HepG2 (cell line): ENCODE results near the gene CELSR2. TPM values are rescaled to one million over a fixed set of nuclear protein-coding genes. Genes with fewer than 3 reads are reported as not detected.

Source experiments
- CEBPZ ChIP-seq: IDR thresholded peaks from 2 replicates; pipeline ENCODE4 v1.6.1; 2012; ENCODE audit warnings: low read length, improper control_type of control experiment
- EHMT2 ChIP-seq: fragments of 200-600 bp; sonication (generic); IDR thresholded peaks from 2 replicates; pipeline ENCODE4 v1.7.0; 2017; ENCODE audit warnings: antibody characterized with exemption, low read depth, low read length, borderline replicate concordance
- IKZF4 ChIP-seq: sonication (generic); formaldehyde crosslinking; IDR thresholded peaks from 2 replicates; pipeline ENCODE4 v1.5.1; 2020; ENCODE audit warnings: borderline replicate concordance, mild to moderate bottlenecking, low read depth, missing genetic modification reagents; ENCODE audit errors: not compliant biosample characterization
- KMT2A ChIP-seq: sonication (generic); formaldehyde crosslinking; IDR thresholded peaks from 2 replicates; pipeline ENCODE4 v1.4.0; 2020; ENCODE audit warnings: missing genetic modification reagents
- MXI1 ChIP-seq: IDR thresholded peaks from 3 replicates; pipeline ENCODE4 v1.6.1; 2012; ENCODE audit warnings: low read depth, low read length, inconsistent platforms, borderline replicate concordance
- NFE2 ChIP-seq: sonication (generic); formaldehyde crosslinking; IDR thresholded peaks from 2 replicates; pipeline ENCODE4 v1.4.0; 2020; ENCODE audit warnings: missing genetic modification reagents
- NR0B2 ChIP-seq: sonication (generic); formaldehyde crosslinking; IDR thresholded peaks from 2 replicates; pipeline ENCODE4 v1.4.0; 2020; ENCODE audit warnings: mild to moderate bottlenecking, missing genetic modification reagents
- RBFOX2 ChIP-seq: fragments of 200-400 bp; formaldehyde crosslinking; IDR thresholded peaks from 2 replicates; pipeline ENCODE4 v1.6.1; 2017; ENCODE audit warnings: low read depth, mild to moderate bottlenecking, low read length
- RXRB ChIP-seq: IDR thresholded peaks from 2 replicates; pipeline ENCODE4 v1.6.1; 2016; ENCODE audit warnings: borderline replicate concordance, missing genetic modification reagents, missing compliant biosample characterization
- SOX13 ChIP-seq, 3 experiments: fragments of 450-650 bp in 1 of 3; sonication (generic) in 1 of 3; formaldehyde crosslinking in 1 of 3; IDR thresholded peaks in 2 of 3; conservative IDR thresholded peaks in 1 of 3; 2 replicates each; pipeline versions ENCODE4 v1.5.0 to v1.6.1; 2016 to 2020; ENCODE audit warnings: antibody characterized with exemption in 1 of 3, mild to moderate bottlenecking in 1 of 3, missing compliant biosample characterization in 1 of 3, missing genetic modification reagents in 1 of 3, moderate library complexity in 1 of 3
- SYNCRIP ChIP-seq: fragments of 200-400 bp; formaldehyde crosslinking; IDR thresholded peaks from 2 replicates; pipeline ENCODE4 v1.6.1; 2018; ENCODE audit warnings: mild to moderate bottlenecking, low read depth, low read length; ENCODE audit not compliant: insufficient read depth
- ZFYVE20 ChIP-seq: sonication (generic); formaldehyde crosslinking; IDR thresholded peaks from 2 replicates; pipeline ENCODE4 v1.8.0; 2023; ENCODE audit warnings: low read depth, mild to moderate bottlenecking, moderate library complexity, missing genetic modification reagents, borderline replicate concordance
- ZNF10 ChIP-seq: sonication (generic); formaldehyde crosslinking; IDR thresholded peaks from 2 replicates; pipeline ENCODE4 v1.4.0; 2020; ENCODE audit warnings: mild to moderate bottlenecking, low read depth, missing genetic modification reagents, borderline replicate concordance
- ZNF121 ChIP-seq: sonication (generic); formaldehyde crosslinking; IDR thresholded peaks from 2 replicates; pipeline ENCODE4 v1.5.0; 2020; ENCODE audit warnings: mild to moderate bottlenecking, missing genetic modification reagents
- ZNF232 ChIP-seq: sonication (generic); formaldehyde crosslinking; IDR thresholded peaks from 2 replicates; pipeline ENCODE4 v1.4.0; 2020; ENCODE audit warnings: missing genetic modification reagents, borderline replicate concordance
- ZNF264 ChIP-seq: sonication (generic); formaldehyde crosslinking; IDR thresholded peaks from 2 replicates; pipeline ENCODE4 v1.4.0; 2020; ENCODE audit warnings: missing genetic modification reagents
- ZNF282 ChIP-seq: fragments of 450-650 bp; IDR thresholded peaks from 2 replicates; pipeline ENCODE4 v1.6.1; 2018; ENCODE audit not compliant: partially characterized antibody
- ZNF333 ChIP-seq: sonication (generic); formaldehyde crosslinking; IDR thresholded peaks from 2 replicates; pipeline ENCODE4 v1.4.0; 2020; ENCODE audit warnings: mild to moderate bottlenecking, missing genetic modification reagents, borderline replicate concordance
- ZNF350 ChIP-seq: sonication (generic); formaldehyde crosslinking; IDR thresholded peaks from 2 replicates; pipeline ENCODE4 v1.4.0; 2020; ENCODE audit warnings: mild to moderate bottlenecking, low read depth, missing genetic modification reagents, borderline replicate concordance
- ZNF598 ChIP-seq: sonication (generic); formaldehyde crosslinking; IDR thresholded peaks from 2 replicates; pipeline ENCODE4 v1.5.1; 2020; ENCODE audit warnings: mild to moderate bottlenecking, missing genetic modification reagents, borderline replicate concordance
- ZNF768 ChIP-seq: sonication (generic); formaldehyde crosslinking; IDR thresholded peaks from 2 replicates; pipeline ENCODE4 v1.4.0; 2020; ENCODE audit warnings: missing genetic modification reagents
- ZNF792 ChIP-seq: IDR thresholded peaks from 2 replicates; pipeline ENCODE4 v1.6.1; 2016
- polyA plus RNA-seq, 8 experiments: library from polyadenylated mRNA; depleted of rRNA in 3 of 8; stranded (reverse) in 7 of 8; unstranded in 1 of 8; fragments of >200 nt; fragmentation: Illumina TruSeq in 4 of 8; extraction: Trizol in 4 of 8; gene quantifications; 2 replicates each; pipeline versions ENCODE4 v1.2.1 to v1.2.3, GENCODE V29; 2011 to 2016; ENCODE audit warnings: low read depth in 4 of 8, missing spikeins in 1 of 8, mixed read lengths in 1 of 8; ENCODE audit not compliant: insufficient read depth in 1 of 8
- total RNA-seq, 5 experiments: library from RNA; depleted of rRNA; stranded (reverse); fragments of >200 nt; fragmentation: Illumina TruSeq; extraction: Trizol; gene quantifications; 2 replicates each; pipeline ENCODE4 v1.2.3, GENCODE V29; 2016; ENCODE audit warnings: low read depth in 1 of 5
- TF ChIP-seq, protein P1 (sequence below): sonication (generic); formaldehyde crosslinking; IDR thresholded peaks from 2 replicates; pipeline ENCODE4 v1.4.0; 2020; ENCODE audit warnings: mild to moderate bottlenecking, missing genetic modification reagents

Gene CELSR2
- total and polyA plus RNA-seq, 2 of the 13 experiments (the other 11 are each of a cell fraction or from before 2014, with no cell fraction given), result 4.0 to 6.6 TPM

GRCh38 chr1:109263597-109264378 is 14.4 kb downstream of the CELSR2 start (continued):
- TF ChIP-seq ZNF121 (CRISPR knock-in tag) (peak; percentile 86), ZNF333 (no peak), ZNF282 (no peak), ZNF232 (CRISPR knock-in tag) (no peak), ZNF10 (no peak), NFE2 (CRISPR knock-in tag) (no peak), KMT2A (CRISPR knock-in tag) (peak; percentile 67; the same call in 1 of the 2 replicates), EHMT2 (no peak), SYNCRIP (no peak), SOX13 (IDR thresholded peaks at IDR 0.05) (no peak), SOX13 (CRISPR knock-in tag; conservative IDR thresholded peaks at IDR 0.05 in 1 of 2, IDR thresholded peaks at IDR 0.05 in 1 of 2) (peak in 1 of 2 experiments; percentile 87; a peak in 2 of 4 replicates), ZNF350 (CRISPR knock-in tag) (peak; percentile 64; the same call in 1 of the 2 replicates), MXI1 (peak; percentile 71; the same call in 1 of the 3 replicates), IKZF4 (no peak), CEBPZ (no peak), RXRB (CRISPR knock-in tag) (peak; percentile 77; the same call in 1 of the 2 replicates), ZNF792 (CRISPR knock-in tag) (0 out of 2 replicates have a peak, but pooled peaks have one; percentile 55), ZNF264 (no peak; the same call in 1 of the 2 replicates), ZFYVE20 (CRISPR knock-in tag) (no peak), ZNF768 (CRISPR knock-in tag) (peak; percentile 67; the same call in 1 of the 2 replicates), ZNF598 (peak; percentile 97), NR0B2 (CRISPR knock-in tag) (no peak), RBFOX2 (no peak)
- TF ChIP-seq, protein P1, sequence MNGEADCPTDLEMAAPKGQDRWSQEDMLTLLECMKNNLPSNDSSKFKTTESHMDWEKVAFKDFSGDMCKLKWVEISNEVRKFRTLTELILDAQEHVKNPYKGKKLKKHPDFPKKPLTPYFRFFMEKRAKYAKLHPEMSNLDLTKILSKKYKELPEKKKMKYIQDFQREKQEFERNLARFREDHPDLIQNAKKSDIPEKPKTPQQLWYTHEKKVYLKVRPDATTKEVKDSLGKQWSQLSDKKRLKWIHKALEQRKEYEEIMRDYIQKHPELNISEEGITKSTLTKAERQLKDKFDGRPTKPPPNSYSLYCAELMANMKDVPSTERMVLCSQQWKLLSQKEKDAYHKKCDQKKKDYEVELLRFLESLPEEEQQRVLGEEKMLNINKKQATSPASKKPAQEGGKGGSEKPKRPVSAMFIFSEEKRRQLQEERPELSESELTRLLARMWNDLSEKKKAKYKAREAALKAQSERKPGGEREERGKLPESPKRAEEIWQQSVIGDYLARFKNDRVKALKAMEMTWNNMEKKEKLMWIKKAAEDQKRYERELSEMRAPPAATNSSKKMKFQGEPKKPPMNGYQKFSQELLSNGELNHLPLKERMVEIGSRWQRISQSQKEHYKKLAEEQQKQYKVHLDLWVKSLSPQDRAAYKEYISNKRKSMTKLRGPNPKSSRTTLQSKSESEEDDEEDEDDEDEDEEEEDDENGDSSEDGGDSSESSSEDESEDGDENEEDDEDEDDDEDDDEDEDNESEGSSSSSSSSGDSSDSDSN (CRISPR knock-in tag), result peak; percentile 87
